Activated T-cell treated with anti-CD3 and anti-CD28 coated beads for 4 hours (primary cell): ENCODE measurements around the gene TCF7.

Experiments used
- DNase-seq: peaks from one replicate; pipeline ENCODE4 v3.0.0-alpha.2; 2020

TCF7 gene

GRCh38 chr5:134113902-134114875 lies at the start of gene TCF7:
Gene TCF7 (plus strand): TSS chr5:134114681. CDS start chr5:134114907, 226 bp downstream.
- peak; percentile 58 for DNase-seq

GRCh38 chr5:134069553-134069952 lies 44.9 kb upstream of the TCF7 start:
- no peak for DNase-seq

- no peak for DNase-seq
Observed at GRCh38 chr5:134070725-134071613, 43.5 kb upstream of the TCF7 start.

GRCh38 chr5:134071614-134072207 lies 42.8 kb upstream of the TCF7 start:
- no peak for DNase-seq

- DNase-seq = no peak
Observed at GRCh38 chr5:134072471-134073210, 41.8 kb upstream of the TCF7 start.

GRCh38 chr5:134073404-134073803 lies 41.1 kb upstream of the TCF7 start:
- DNase-seq = no peak

- DNase-seq = no peak
Observed at GRCh38 chr5:134075102-134075501, 39.4 kb upstream of the TCF7 start.

GRCh38 chr5:134077926-134078580 lies 36.4 kb upstream of the TCF7 start:
- DNase-seq = no peak

GRCh38 chr5:134079748-134080581 lies 34.5 kb upstream of the TCF7 start:
- peak; percentile 58 for DNase-seq

- DNase-seq = no peak
Observed at GRCh38 chr5:134082264-134082992, 32.1 kb upstream of the TCF7 start.

GRCh38 chr5:134083517-134083916 lies 31.0 kb upstream of the TCF7 start:
- DNase-seq = no peak

- DNase-seq = no peak
Observed at GRCh38 chr5:134084022-134084565, 30.4 kb upstream of the TCF7 start.

- no peak for DNase-seq
Observed at GRCh38 chr5:134084570-134084969, 29.9 kb upstream of the TCF7 start.

- DNase-seq = no peak
Observed at GRCh38 chr5:134085411-134085810, 29.1 kb upstream of the TCF7 start.

GRCh38 chr5:134086225-134086942 lies 28.1 kb upstream of the TCF7 start:
- DNase-seq = no peak

GRCh38 chr5:134086943-134087305 lies 27.6 kb upstream of the TCF7 start:
- DNase-seq = peak; percentile 72

- DNase-seq = no peak
Observed at GRCh38 chr5:134088291-134088690, 26.2 kb upstream of the TCF7 start.

GRCh38 chr5:134088994-134089560 lies 25.4 kb upstream of the TCF7 start:
- DNase-seq = no peak

GRCh38 chr5:134090522-134090921 lies 24.0 kb upstream of the TCF7 start:
- DNase-seq = no peak
